Frontal cortex (tissue), 4 donors: ENCODE results near the gene FSTL5. TPM values are rescaled to one million over a fixed set of nuclear protein-coding genes. Genes with fewer than 3 reads are reported as not detected.

Experiments used
- DNase-seq, 2 donors: peaks; one replicate each; pipeline ENCODE4 v3.0.0; 2012; ENCODE audit warnings: low spot score in 2 of 2
- FAIRE-seq: peaks from 2 replicates; lab custom pipeline; 2012; peaks lifted over from hg19 to GRCh38; lab: Jason Lieb, UNC
- total RNA-seq: library from RNA; depleted of rRNA; stranded (reverse); fragments of >200 nt; gene quantifications from one replicate; pipeline ENCODE4 v1.2.3, GENCODE V29; 2014
- donor health status: control.
- donor health status: control.
- donor health status: control.

The FSTL5 gene
- total RNA-seq, 1 donor from 2014 or later = 106 TPM

DNA sequence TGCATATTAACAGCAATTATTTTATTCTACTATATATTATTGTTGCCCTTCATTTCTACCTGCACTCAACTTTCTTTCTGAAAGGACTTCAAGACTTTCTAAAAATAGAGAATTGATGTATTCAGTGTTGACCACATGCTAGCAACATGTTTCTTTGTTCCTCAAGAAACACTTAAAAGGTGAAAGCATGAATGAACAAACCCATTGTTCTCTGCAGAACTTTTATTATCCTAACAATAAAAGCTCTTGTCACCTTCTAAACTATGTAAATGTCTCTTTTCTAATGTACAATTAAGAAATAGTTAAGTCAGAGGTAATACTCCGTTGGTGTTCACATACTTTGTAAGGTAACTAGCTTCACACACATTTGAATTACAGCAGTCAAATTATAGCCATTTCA lies 638.7 kb downstream of the FSTL5 start:
- FAIRE-seq (no peak), DNase-seq (no peak)

DNA sequence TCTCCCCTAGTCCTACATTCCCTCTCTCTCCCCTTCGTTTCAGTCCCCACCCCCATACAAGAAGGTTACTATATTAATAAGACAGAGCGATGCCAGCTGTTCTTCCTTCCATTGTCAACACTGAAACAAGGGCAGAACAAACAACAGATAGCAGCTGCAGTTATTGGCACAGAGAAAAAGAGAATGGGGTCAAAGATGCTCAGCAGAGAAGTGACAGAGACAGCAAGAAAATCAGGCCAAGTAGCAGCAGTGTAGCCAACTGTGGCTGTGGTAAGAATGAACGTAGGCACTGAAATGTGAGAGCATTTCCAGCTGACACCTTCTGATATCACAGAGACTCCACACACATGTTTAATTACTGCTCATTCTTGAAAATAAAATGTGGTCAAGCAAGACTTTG lies 641.8 kb downstream of the FSTL5 start:
- peak; percentile 2 for DNase-seq

DNA sequence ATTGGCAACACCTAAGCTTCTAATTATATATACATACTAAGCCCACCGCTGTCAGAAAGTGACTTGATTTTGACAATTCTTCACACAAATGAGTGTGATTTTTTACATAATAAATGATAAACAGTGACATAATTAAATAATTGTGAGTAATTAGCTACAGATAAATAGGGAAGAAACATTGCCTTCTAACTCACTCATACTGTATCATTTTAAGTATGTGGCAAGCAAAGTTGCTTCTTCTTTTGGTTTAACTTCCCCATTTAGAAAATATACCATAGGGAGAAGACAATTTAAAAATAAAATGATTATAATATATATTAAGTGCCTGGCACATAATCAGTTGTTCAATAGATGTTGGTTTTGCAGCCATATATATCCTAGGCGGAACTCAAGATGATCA lies 644.2 kb downstream of the FSTL5 start:
- no peak for FAIRE-seq

More for the DNA sequence above, 641.8 kb downstream of the FSTL5 start:
- FAIRE-seq = no peak

DNA sequence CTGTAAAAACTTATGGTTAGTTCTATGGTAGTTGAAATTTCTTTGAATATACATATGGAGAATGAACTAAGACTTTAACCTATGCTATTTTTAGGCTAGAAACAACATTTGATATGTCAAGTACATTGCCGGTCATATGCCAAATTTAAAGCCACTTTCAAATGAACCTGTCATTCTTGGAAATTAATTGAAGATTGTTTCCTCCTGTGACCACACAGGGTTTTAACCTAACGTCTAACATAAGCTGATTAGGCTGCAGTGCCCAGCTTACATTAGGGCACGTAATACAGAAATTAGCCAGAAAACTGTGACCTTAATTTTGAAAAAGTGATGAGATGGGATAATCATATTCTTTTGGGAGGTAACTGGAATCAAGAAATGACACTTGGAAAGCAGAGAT lies 645.9 kb downstream of the FSTL5 start:
- FAIRE-seq = no peak
- no peak for DNase-seq

More for the DNA sequence above, 644.2 kb downstream of the FSTL5 start:
- no peak for DNase-seq

DNA sequence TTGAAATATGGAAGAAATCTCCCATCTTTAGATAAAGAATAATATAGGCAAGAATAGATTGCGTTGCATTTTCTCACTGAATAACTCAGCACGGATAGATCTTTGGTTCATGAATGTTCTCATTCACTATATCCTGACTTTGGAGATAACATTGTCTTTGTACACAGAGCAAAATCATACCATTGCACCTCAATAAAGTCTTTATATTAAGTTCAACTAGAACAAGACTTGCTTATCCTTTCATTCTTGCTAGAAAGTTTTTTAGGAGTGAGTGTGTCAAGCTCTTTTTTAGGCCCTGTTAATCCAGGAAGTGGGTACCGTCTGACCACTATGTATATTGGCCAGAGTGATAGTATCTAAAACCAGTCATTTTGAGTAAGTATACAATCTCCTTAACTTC lies 658.7 kb downstream of the FSTL5 start:
- DNase-seq = no peak

DNA sequence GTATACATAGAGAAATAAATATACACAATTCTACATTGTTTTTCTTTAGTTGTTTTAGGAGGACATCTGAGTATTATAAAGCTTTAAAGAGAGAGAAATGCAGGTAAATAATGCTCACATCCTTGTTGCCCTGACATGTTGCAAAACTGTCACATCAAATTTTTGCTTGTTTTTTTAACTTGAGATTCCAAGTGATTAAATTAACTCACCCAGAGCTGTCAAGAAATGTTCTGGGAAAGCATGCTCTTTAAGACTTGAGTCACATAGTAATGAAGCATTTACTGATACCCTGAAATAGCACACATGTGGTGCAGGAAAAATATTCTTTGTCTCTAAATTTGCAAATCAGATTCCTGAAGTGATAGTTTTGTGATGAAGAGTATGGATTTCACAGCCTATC lies 665.6 kb downstream of the FSTL5 start:
- DNase-seq (no peak), FAIRE-seq (no peak)

More for the DNA sequence above, 658.7 kb downstream of the FSTL5 start:
- FAIRE-seq = no peak

DNA sequence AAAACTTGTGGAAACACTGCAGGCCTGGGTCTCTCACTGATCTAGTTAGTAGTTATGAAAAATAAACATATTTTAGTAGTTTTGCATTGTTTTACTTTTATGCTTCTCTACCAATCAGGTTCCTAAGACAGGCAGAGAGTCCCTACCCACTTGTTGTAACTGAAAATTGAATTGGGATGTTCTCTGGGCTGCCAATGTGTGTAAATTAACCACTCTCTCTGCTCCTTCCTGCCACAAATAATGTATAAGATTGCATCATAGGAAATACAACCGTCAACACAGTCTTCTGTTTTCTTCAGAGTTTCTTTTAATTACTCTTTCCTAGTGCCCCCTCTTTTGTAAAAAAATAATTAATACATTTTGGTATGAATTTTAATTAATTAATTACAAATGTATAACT lies 677.3 kb downstream of the FSTL5 start:
- DNase-seq (no peak), FAIRE-seq (no peak)

GRCh38 chr4:161466316-161466715 lies 697.5 kb downstream of the FSTL5 start:
- FAIRE-seq = no peak

GRCh38 chr4:161463436-161463835 lies 700.4 kb downstream of the FSTL5 start:
- no peak for FAIRE-seq
- DNase-seq = no peak

More at GRCh38 chr4:161466316-161466715, 697.5 kb downstream of the FSTL5 start:
- no peak for DNase-seq

DNA sequence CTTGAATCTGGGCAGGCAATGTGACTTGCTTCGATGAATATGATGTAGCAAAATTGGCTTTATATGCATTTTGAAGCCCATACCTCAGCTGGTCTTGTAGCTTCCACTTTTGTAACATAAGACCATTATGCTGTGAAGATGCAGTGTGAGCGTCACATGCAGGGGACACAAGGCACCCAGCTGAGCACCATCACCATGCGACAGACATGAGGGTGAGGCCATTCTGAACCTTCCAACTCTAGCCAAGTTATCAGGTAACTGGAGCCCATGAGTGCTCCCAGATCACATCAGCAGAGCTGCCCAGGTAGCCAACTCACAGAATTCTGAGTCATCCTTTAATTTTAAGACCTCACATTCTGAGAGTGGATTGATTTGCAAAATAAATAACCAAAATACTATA lies 705.9 kb downstream of the FSTL5 start:
- FAIRE-seq (no peak), DNase-seq (no peak)

DNA sequence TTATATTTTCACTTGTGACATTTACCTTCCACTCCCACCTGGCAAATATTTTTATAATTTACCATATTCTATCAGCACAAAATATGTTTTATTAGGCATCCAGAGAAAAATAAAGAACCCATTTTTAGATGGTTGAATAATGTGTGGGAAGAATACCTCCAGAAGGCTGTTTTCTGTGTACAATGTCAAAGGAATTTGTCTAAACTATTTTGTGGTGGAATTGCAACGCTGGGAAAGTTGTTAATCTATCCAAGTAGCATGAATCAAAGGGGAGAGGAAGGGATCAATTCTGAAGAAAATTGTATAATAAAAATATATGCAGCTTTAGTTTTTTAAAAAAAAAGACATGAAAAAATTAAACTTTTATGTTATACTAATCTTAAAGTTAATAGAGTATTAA lies 706.5 kb downstream of the FSTL5 start:
- DNase-seq (no peak), FAIRE-seq (no peak)

GRCh38 chr4:161454860-161455259 lies 708.9 kb downstream of the FSTL5 start:
- FAIRE-seq = no peak
- no peak for DNase-seq

- no peak for FAIRE-seq
- DNase-seq = no peak
Measured at GRCh38 chr4:161448550-161449180, 715.1 kb downstream of the FSTL5 start.

- DNase-seq (no peak), FAIRE-seq (no peak)
Measured at GRCh38 chr4:161444626-161445025, 719.2 kb downstream of the FSTL5 start.

- DNase-seq = no peak
- no peak for FAIRE-seq
Measured at GRCh38 chr4:161442921-161443320, 720.9 kb downstream of the FSTL5 start.

DNA sequence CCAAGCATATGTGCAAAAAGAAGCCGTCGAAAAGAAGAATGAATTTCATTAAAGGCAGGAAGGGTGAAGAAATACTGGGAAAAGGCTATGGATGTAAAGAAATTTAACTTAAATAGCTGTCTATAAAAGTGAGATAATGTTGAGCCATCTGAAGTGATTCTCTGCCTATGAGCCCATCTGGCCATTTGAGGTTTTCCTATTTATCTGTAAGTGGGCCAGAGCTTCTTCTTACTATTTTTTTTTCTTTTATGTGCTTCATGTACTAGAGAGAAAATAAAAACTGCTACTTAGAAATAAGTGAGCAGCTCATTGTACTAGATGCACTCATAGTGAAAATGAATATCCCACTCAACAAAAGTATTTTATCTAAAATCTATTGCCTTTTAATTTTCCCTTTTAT lies 725.7 kb downstream of the FSTL5 start:
- DNase-seq (no peak), FAIRE-seq (no peak)

GRCh38 chr4:161428180-161428965 lies 735.4 kb downstream of the FSTL5 start:
- no peak for FAIRE-seq
- DNase-seq = no peak

DNA sequence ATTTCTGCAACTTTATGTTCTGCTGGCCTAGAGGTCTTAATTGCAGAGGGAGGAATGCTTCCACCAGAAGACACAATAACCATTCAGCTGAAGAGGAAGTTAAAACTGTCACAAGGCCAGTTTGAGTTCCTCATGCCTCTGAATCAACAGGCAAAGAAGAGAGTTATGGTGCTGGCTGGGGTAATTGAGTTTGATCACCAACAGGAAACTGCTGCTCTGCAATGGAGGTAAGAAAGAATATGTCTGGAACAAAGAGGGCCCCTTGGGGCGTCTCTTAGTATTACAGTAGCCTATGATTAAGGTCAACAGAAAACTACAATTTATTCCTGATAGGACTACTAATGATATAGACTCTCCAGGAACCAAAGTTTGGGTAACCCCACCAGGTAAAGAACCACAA lies 744.0 kb downstream of the FSTL5 start:
- no peak for FAIRE-seq
- no peak for DNase-seq

DNA sequence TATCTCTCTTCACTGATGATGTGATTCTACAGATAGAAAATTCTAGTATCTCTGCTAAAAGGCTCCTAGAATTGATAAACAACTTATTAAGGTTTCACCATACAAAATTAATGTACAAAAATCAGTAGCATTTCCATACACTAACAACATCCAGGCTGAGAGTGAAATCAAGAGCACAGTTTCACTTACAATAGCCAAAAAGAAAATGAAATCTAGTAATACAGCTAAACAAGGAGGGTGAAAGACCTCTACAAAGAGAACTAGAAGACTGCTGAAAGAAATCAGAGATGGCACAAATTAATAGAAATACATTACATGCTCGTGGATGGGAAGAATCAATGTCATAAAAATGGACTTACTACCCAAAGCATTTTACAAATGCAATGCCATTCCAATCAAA lies 751.9 kb downstream of the FSTL5 start:
- FAIRE-seq (no peak), DNase-seq (no peak)

DNA sequence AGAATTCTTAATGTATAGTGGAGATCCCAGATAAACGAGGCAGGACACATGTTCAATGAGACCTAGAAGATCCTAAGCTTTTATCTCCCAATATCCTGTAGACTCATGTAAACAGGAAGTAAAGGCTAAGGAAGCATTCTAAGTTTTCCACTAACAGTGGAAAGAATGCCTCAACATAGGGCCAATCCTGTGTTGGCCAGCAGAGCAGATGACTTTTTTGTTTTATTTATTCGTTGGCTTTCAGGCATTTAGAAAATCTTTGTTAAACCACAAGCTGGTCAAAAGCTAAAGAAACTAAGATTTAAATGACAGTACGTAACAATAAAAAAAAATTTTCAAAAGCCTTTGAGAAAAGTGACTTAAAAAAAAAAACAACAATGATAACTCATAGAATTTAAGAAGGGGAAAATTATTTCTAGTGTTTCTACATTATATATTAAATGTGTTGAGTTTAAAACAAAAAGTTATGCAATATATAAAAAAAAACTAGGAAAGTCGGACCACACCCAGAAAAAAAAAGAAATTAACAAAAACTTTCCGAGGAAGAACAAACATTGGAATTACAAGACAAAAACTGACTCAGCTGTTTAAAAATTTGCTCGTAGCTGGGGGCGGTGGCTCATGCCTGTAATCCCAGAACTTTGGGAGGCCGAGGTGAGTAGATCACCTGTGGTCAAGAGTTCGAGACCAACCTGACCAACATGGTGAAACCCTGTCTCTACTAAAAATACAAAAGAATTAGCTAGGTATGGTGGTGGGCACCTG lies 759.3 kb downstream of the FSTL5 start:
- FAIRE-seq = peak; percentile 53
- DNase-seq = no peak

- DNase-seq = no peak
- FAIRE-seq = no peak
Measured at GRCh38 chr4:161403781-161404180, 760.0 kb downstream of the FSTL5 start.
